Left kidney (tissue), 8 donors: ENCODE measurements around the gene NDC80. TPM values are rescaled to one million over a fixed set of nuclear protein-coding genes. Genes with fewer than 3 reads are reported as not detected.
A peak's percentile ranks its signal among the peaks of the same experiment; 100 is the strongest.
"Not testable (repeated sequence)": the region's sequence is repeated elsewhere in the genome, so short reads cannot be mapped to it uniquely, and the experiment has no call there.

ENCODE experiments used
- DNase-seq: peaks from one replicate; pipeline ENCODE4 v3.0.0-alpha.2; 2013
- long read RNA-seq, 8 donors: transcript quantifications; one replicate each; lab custom pipeline, GENCODE V29; 2026
- polyA plus RNA-seq: library from polyadenylated mRNA; unstranded; fragments of 120-200 nt; gene quantifications from one replicate; pipeline ENCODE4 v1.2.1, GENCODE V29; 2013; ENCODE audit not compliant: insufficient read length

The NDC80 gene
- polyA plus RNA-seq = 43.4 TPM
- long read RNA-seq, donor 1, partial matches to known transcripts = 0 of 3 reads
- long read RNA-seq, donor 1, other reads (novel, unspliced or antisense) = 0 of 3 reads
- long read RNA-seq, donor 2 = 0 reads
- long read RNA-seq, donor 3, transcript NDC80-201 (17 exons, 2,172 nt) = major isoform, 8 of 8 reads
- long read RNA-seq, donor 3, partial matches to known transcripts = 0 of 8 reads
- long read RNA-seq, donor 3, other reads (novel, unspliced or antisense) = 0 of 8 reads
- long read RNA-seq, donor 4 = 0 reads
- long read RNA-seq, donor 5, transcript NDC80-201 (17 exons, 2,172 nt) = major isoform, 7 of 7 reads
- long read RNA-seq, donor 5, partial matches to known transcripts = 0 of 7 reads
- long read RNA-seq, donor 5, other reads (novel, unspliced or antisense) = 0 of 7 reads
- long read RNA-seq, donor 6, transcript NDC80-201 (17 exons, 2,172 nt) = major isoform, 9 of 14 reads
- long read RNA-seq, donor 6, partial matches to known transcripts = 5 of 14 reads
- long read RNA-seq, donor 6, other reads (novel, unspliced or antisense) = 0 of 14 reads
- long read RNA-seq, donor 7, partial matches to known transcripts = 0 of 4 reads
- long read RNA-seq, donor 7, other reads (novel, unspliced or antisense) = 0 of 4 reads
- long read RNA-seq, donor 8 = 0 reads

- peak; percentile 87 for DNase-seq
Measured at GRCh38 chr18:2571200-2572170, at the start of gene NDC80, which contains the start of gene METTL4. Gene NDC80 (plus strand): TSS chr18:2571557. CDS start chr18:2572986, 1,429 bp downstream. Gene METTL4 (minus strand): TSS chr18:2571505. CDS start chr18:2567216, 4,289 bp downstream.

- no peak for DNase-seq
Measured at GRCh38 chr18:2522112-2522511, 49.2 kb upstream of the NDC80 start.

- DNase-seq = not testable (repeated sequence)
Measured at GRCh38 chr18:2524794-2525198, 46.6 kb upstream of the NDC80 start.

- no peak for DNase-seq
Measured at GRCh38 chr18:2526329-2526728, 45.0 kb upstream of the NDC80 start.

- DNase-seq = no peak
Measured at GRCh38 chr18:2529154-2529553, 42.2 kb upstream of the NDC80 start.

GRCh38 chr18:2531751-2532150, 39.6 kb upstream of the NDC80 start:
- DNase-seq = no peak

- no peak for DNase-seq
Measured at GRCh38 chr18:2532797-2533196, 38.6 kb upstream of the NDC80 start.

GRCh38 chr18:2534906-2535305, 36.5 kb upstream of the NDC80 start:
- DNase-seq = no peak

- no peak for DNase-seq
Measured at GRCh38 chr18:2535419-2535910, 35.9 kb upstream of the NDC80 start.

- DNase-seq = no peak
Measured at GRCh38 chr18:2536063-2536462, 35.3 kb upstream of the NDC80 start.

- DNase-seq = no peak
Measured at GRCh38 chr18:2536493-2536892, 34.9 kb upstream of the NDC80 start.

GRCh38 chr18:2537296-2537695, 34.1 kb upstream of the NDC80 start:
- no peak for DNase-seq

- no peak for DNase-seq
Measured at GRCh38 chr18:2538236-2538635, 33.1 kb upstream of the NDC80 start.

GRCh38 chr18:2538844-2539243, 32.5 kb upstream of the NDC80 start:
- no peak for DNase-seq

- DNase-seq = peak; percentile 47
Measured at GRCh38 chr18:2540575-2540974, 30.8 kb upstream of the NDC80 start.

GRCh38 chr18:2541925-2542563, 29.3 kb upstream of the NDC80 start:
- DNase-seq = peak; percentile 46

- DNase-seq = no peak
Measured at GRCh38 chr18:2545155-2545554, 26.2 kb upstream of the NDC80 start.

- DNase-seq = peak; percentile 55
Measured at GRCh38 chr18:2547477-2548087, 23.8 kb upstream of the NDC80 start.

GRCh38 chr18:2549462-2549861, 21.9 kb upstream of the NDC80 start:
- no peak for DNase-seq

- DNase-seq = no peak
Measured at GRCh38 chr18:2551425-2551824, 19.9 kb upstream of the NDC80 start.

GRCh38 chr18:2554696-2555095, 16.7 kb upstream of the NDC80 start:
- DNase-seq = no peak
